NB4 (cell line): ENCODE measurements around the gene IGSF11.
"Not testable (repeated sequence)": the region's sequence is repeated elsewhere in the genome, so short reads cannot be mapped to it uniquely, and the experiment has no call there.

Experiments
- DNase-seq: peaks from one replicate; pipeline ENCODE4 v3.0.0; 2010; ENCODE audit warnings: low read depth
- H3K4me3 ChIP-seq: one replicate; pipeline ENCODE4 v1.5.1; 2011; ENCODE audit warnings: mild to moderate bottlenecking, low read depth, low read length, moderate library complexity
- CTCF ChIP-seq: IDR thresholded peaks from one replicate; pipeline ENCODE4 v1.5.1; 2012; ENCODE audit warnings: low read depth, low read length
- MYC ChIP-seq: IDR thresholded peaks from 2 replicates; pipeline ENCODE4 v1.6.1; 2011; ENCODE audit warnings: low read depth, low read length
- POLR2A ChIP-seq: IDR thresholded peaks from 2 replicates; pipeline ENCODE4 v1.6.1; 2011; ENCODE audit warnings: mild to moderate bottlenecking; ENCODE audit not compliant: insufficient read length; ENCODE audit errors: extremely low read depth
- TF ChIP-seq, protein P1 (sequence below): IDR thresholded peaks from 2 replicates; pipeline ENCODE4 v1.6.1; 2011; ENCODE audit warnings: low read depth, low read length

The IGSF11 gene

DNA sequence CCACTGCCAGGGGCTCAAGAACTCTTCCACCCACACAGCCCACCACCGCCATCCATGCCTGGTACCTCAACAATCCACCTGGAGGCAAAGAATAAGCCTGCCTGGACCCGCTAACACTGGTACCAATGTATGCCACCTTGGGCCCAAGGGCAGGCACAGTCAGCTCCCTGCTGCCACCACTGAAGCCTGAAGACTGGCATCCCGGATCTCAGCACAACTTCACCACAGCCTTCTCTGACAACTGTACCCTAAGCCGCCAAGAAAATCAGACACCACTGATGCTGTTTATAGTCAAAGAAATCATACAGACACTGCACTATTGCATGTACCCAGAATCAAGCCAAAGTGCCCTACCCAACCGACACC, 56.3 kb downstream of the IGSF11 start:
- TF ChIP-seq POLR2A (no peak), CTCF (no peak), MYC (no peak)
- TF ChIP-seq, protein P1, sequence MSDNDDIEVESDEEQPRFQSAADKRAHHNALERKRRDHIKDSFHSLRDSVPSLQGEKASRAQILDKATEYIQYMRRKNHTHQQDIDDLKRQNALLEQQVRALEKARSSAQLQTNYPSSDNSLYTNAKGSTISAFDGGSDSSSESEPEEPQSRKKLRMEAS: no peak
- DNase-seq: no peak
- H3K4me3 ChIP-seq: no peak overlapping the region

DNA sequence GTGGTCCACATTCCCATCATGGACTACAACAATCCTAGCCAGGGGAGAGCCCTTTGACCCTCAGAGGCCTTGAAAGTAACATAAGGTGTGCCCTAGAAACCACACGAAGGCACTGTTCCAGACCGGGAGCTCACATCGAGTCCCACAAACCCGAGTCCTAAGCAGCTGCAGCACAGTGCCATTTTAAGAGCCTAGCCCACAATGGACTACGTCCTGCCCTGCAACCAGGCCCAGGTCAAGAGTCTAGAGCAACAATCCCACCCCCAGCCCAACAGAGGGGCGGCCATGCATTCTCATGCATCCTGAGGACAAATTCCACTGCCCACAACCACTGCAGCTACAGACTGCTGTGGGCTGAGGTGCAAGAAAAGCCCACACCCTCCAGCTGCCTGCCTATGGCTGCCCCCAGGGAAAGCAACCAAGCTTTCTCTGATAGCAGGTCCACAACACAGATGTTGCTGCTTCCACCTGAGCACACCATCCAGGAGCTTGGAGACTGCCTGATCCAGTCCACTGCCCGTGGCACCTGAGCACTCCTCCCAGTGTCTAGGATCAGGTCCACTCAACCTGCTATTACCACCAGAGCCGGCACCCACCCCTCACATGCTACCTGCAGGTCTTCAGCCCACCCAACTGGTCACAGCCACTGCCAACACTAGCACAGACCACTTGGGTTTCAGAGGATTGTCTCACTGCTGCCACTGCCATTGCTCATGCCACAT, 56.8 kb downstream of the IGSF11 start:
- no peak for DNase-seq
- H3K4me3 ChIP-seq: no peak overlapping the region
- TF ChIP-seq POLR2A: no peak
- TF ChIP-seq CTCF: no peak
- no peak for TF ChIP-seq MYC
- TF ChIP-seq, protein P1: no peak

DNA sequence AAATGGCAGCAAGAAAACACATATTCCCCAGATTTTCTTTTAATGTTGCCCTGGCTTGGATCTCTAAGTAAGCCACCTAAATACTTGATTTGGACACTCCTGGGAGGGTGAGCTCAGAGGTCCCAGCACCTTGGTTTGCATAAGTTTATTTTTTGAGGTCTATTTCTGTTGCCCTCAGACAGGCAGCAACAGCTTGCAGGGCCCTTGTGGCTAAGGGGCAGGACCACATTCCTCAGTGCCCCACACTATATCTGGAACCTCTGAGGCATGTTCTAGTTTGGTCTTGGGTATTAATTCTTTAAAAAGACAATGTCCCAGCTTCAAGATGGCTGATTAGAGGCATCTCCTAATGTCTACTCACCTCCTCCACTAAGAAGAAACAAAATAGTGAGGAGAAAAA, 57.5 kb downstream of the IGSF11 start:
- H3K4me3 ChIP-seq: no peak overlapping the region
- TF ChIP-seq, protein P1: no peak
- TF ChIP-seq CTCF (no peak), MYC (no peak), POLR2A (no peak)
- no peak for DNase-seq

DNA sequence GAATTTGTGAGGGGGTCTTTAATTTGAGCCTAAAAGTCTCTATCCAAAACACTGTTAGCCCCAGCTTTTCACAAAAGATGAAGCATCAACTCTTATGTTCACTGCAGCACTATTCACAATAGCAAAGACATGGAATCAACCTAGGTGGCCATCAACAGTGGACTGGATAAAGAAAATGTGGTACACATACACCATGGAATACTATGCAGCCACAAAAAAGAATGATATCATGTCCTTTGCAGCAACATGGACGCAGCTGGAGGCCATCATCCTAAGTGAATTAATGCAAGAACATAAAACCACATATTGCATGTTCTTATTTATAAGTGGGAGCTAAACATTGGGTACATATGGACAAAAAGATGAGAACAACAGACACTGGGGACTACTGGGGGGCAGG, 59.2 kb downstream of the IGSF11 start:
- DNase-seq, H3K4me3 ChIP-seq: not testable (repeated sequence)

GRCh38 chr3:118974356-118975097, 60.1 kb downstream of the IGSF11 start:
- DNase-seq: no peak
- no peak overlapping the region for H3K4me3 ChIP-seq

GRCh38 chr3:118973050-118973449, 61.6 kb downstream of the IGSF11 start:
- H3K4me3 ChIP-seq: no peak overlapping the region
- no peak for DNase-seq
- no peak for TF ChIP-seq MYC
- no peak for TF ChIP-seq CTCF
- TF ChIP-seq, protein P1: no peak
- no peak for TF ChIP-seq POLR2A

More at GRCh38 chr3:118974356-118975097, 60.1 kb downstream of the IGSF11 start:
- TF ChIP-seq, protein P1: no peak
- TF ChIP-seq POLR2A: no peak
- TF ChIP-seq CTCF: no peak
- no peak for TF ChIP-seq MYC
